HepG2 (cell line): Measurements from ENCODE around the gene CRNKL1. TPM values are rescaled to one million over a fixed set of nuclear protein-coding genes. Genes with fewer than 3 reads are reported as not detected.

Experiments
- ATAC-seq: fragments of 200-7000 bp; cut with Tn5 transposase; 3 replicates; pipeline ENCODE4 v1.9.1; 2020; ENCODE audit warnings: mild to moderate bottlenecking, moderate library complexity
- BruUV-seq: library from RNA; stranded (reverse); fragments of 400-500 nt; replicated peaks from 2 replicates; lab custom pipeline; 2021; lab: Mats Ljungman, UMichigan
- CTCF ChIA-PET: fragments of 300-600 bp; formaldehyde crosslinking; extraction: SDS; loops from one replicate; lab custom pipeline; 2021; ENCODE audit warnings: low total read pairs, inconsistent platforms, low intra/inter-chr PET ratio; lab: Yijun Ruan, JAX
- POLR2A ChIA-PET: fragments of 350-600 bp; sonication (Branson Sonifier 250); formaldehyde crosslinking; loops from one replicate; lab custom pipeline; 2020; ENCODE audit warnings: antibody characterized with exemption, inconsistent platforms; lab: Yijun Ruan, JAX
- DNase-seq: peaks from one replicate; pipeline ENCODE4 v3.0.0-alpha.2; 2015; ENCODE audit warnings: low spot score
- FAIRE-seq: peaks from 3 replicates; lab custom pipeline; 2011; peaks lifted over from hg19 to GRCh38; lab: Jason Lieb, UNC
- H2AFZ ChIP-seq: one replicate; pipeline ENCODE4 v1.6.1; 2011; ENCODE audit warnings: low read length, inconsistent platforms
- H3K27ac ChIP-seq: fragments of 300-600 bp; 3 replicates; pipeline ENCODE4 v1.8.0; 2011; ENCODE audit warnings: mixed run types, mild to moderate bottlenecking, mixed read lengths, low read length, inconsistent platforms; ENCODE audit not compliant: insufficient read depth; ENCODE audit errors: extremely low read length
- H3K27me3 ChIP-seq, 2 experiments: fragments of 200-600 bp in 1 of 2; 2 replicates in 1 of 2; 3 replicates in 1 of 2; pipeline versions ENCODE4 v1.6.0 to v1.8.0; 2011; ENCODE audit warnings: low read length in 2 of 2, mild to moderate bottlenecking in 2 of 2, moderate library complexity in 2 of 2, inconsistent platforms in 1 of 2; ENCODE audit not compliant: insufficient read depth in 2 of 2, control insufficient read depth in 1 of 2
- H3K36me3 ChIP-seq, 2 experiments: fragments of 200-600 bp in 1 of 2; replicated peaks in 1 of 2; 2 replicates in 1 of 2; 3 replicates in 1 of 2; pipeline versions ENCODE4 v1.5.1 to v1.8.0; 2011; ENCODE audit warnings: low read length in 2 of 2, inconsistent platforms in 1 of 2; ENCODE audit not compliant: insufficient read depth in 2 of 2, control insufficient read depth in 1 of 2
- H3K4me1 ChIP-seq: 2 replicates; pipeline ENCODE4 v1.5.1; 2012; ENCODE audit warnings: low read length, inconsistent platforms; ENCODE audit not compliant: insufficient read depth
- H3K4me2 ChIP-seq: 2 replicates; pipeline ENCODE4 v1.6.0; 2011; ENCODE audit warnings: low read depth, low read length, inconsistent platforms
- H3K4me3 ChIP-seq, 3 experiments: fragments of 200-600 bp in 1 of 3; sonication (generic), shearing (Covaris generic) in 1 of 3; replicated peaks in 1 of 3; 2 replicates each; pipeline ENCODE4 v1.5.1; 2011 to 2016; ENCODE audit warnings: low read length in 3 of 3, inconsistent platforms in 2 of 3, low read depth in 2 of 3, mild to moderate bottlenecking in 2 of 3, control low read depth in 1 of 3, mixed read lengths in 1 of 3; ENCODE audit not compliant: insufficient read depth in 1 of 3
- H3K79me2 ChIP-seq: one replicate; pipeline ENCODE4 v1.6.1; 2011; ENCODE audit warnings: low read length, inconsistent platforms; ENCODE audit not compliant: insufficient read depth
- H3K9ac ChIP-seq: 2 replicates; pipeline ENCODE4 v1.6.0; 2011; ENCODE audit warnings: mild to moderate bottlenecking, low read depth, low read length, inconsistent platforms; ENCODE audit not compliant: insufficient read depth
- H3K9me3 ChIP-seq: 2 replicates; pipeline ENCODE4 v1.5.1; 2012; ENCODE audit warnings: mild to moderate bottlenecking, low read length
- H4K20me1 ChIP-seq: 2 replicates; pipeline ENCODE4 v1.6.0; 2011; ENCODE audit warnings: inconsistent platforms, mild to moderate bottlenecking, low read length, moderate library complexity; ENCODE audit not compliant: insufficient read depth
- BATF2 ChIP-seq: sonication (generic); formaldehyde crosslinking; IDR thresholded peaks from 2 replicates; pipeline ENCODE4 v1.8.0; 2022; ENCODE audit warnings: mild to moderate bottlenecking, missing genetic modification reagents, moderate library complexity
- HDAC1 ChIP-seq: sonication (generic); formaldehyde crosslinking; IDR thresholded peaks from 2 replicates; pipeline ENCODE4 v1.5.1; 2020; ENCODE audit warnings: mild to moderate bottlenecking, missing genetic modification reagents
- MAZ ChIP-seq, 2 experiments: sonication (generic) in 1 of 2; formaldehyde crosslinking in 1 of 2; IDR thresholded peaks; 2 replicates each; pipeline versions ENCODE4 v1.5.0 to v1.6.1; 2012 to 2020; ENCODE audit warnings: low read depth in 2 of 2, mild to moderate bottlenecking in 2 of 2, borderline replicate concordance in 1 of 2, improper control_type of control experiment in 1 of 2, low read length in 1 of 2, missing genetic modification reagents in 1 of 2, moderate library complexity in 1 of 2
- MYPOP ChIP-seq: sonication (generic); formaldehyde crosslinking; IDR thresholded peaks from 2 replicates; pipeline ENCODE4 v1.8.1; 2023; ENCODE audit warnings: mild to moderate bottlenecking, moderate library complexity, missing genetic modification reagents
- NRL ChIP-seq: sonication (generic); formaldehyde crosslinking; IDR thresholded peaks from 2 replicates; pipeline ENCODE4 v1.5.0; 2020; ENCODE audit warnings: missing genetic modification reagents, mild to moderate bottlenecking, moderate library complexity, borderline replicate concordance
- TAF15 ChIP-seq: fragments of 200-400 bp; formaldehyde crosslinking; IDR thresholded peaks from one replicate; pipeline ENCODE4 v1.6.1; 2018; ENCODE audit warnings: mild to moderate bottlenecking, low read depth, low read length; ENCODE audit not compliant: poor library complexity, severe bottlenecking
- ZBTB38 ChIP-seq: sonication (generic); formaldehyde crosslinking; IDR thresholded peaks from 2 replicates; pipeline ENCODE4 v1.5.1; 2020; ENCODE audit warnings: mild to moderate bottlenecking, missing genetic modification reagents
- ZFP1 ChIP-seq: IDR thresholded peaks from 2 replicates; pipeline ENCODE4 v1.6.1; 2016
- ZNF414 ChIP-seq: sonication (generic); formaldehyde crosslinking; IDR thresholded peaks from 2 replicates; pipeline ENCODE4 v1.5.0; 2020; ENCODE audit warnings: missing genetic modification reagents
- ZNF484 ChIP-seq: sonication (generic); formaldehyde crosslinking; IDR thresholded peaks from 2 replicates; pipeline ENCODE4 v1.5.1; 2020; ENCODE audit warnings: mild to moderate bottlenecking, low read depth, missing genetic modification reagents, borderline replicate concordance
- ZNF513 ChIP-seq: sonication (generic); formaldehyde crosslinking; conservative IDR thresholded peaks from 2 replicates; pipeline ENCODE4 v1.5.0; 2020; ENCODE audit warnings: missing genetic modification reagents
- WGBS: methylation state at CpG from one replicate; pipeline ENCODE4 v1.1.6; 2017; ENCODE audit warnings: low lambda C conversion rate; 5-methylcytosine and 5-hydroxymethylcytosine counted together
- in situ Hi-C: cut with HindIII; loops from 2 replicates; pipeline ENCODE4 v1.10.0; 2017; ENCODE audit warnings: low pct_unique_long_range_greater_than_20kb; ENCODE audit not compliant: extremely low pct_ligation_motif_present
- intact Hi-C: fragments of 100-400 bp; cut with micrococcal nuclease; formaldehyde crosslinking; loops from one replicate; pipeline ENCODE4 v1.10.0; 2022; ENCODE audit not compliant: unreplicated experiment
- polyA plus RNA-seq, 8 experiments: library from polyadenylated mRNA; depleted of rRNA in 3 of 8; stranded (reverse) in 7 of 8; unstranded in 1 of 8; fragments of >200 nt; fragmentation: Illumina TruSeq in 4 of 8; extraction: Trizol in 4 of 8; gene quantifications; 2 replicates each; pipeline versions ENCODE4 v1.2.1 to v1.2.3, GENCODE V29; 2011 to 2016; ENCODE audit warnings: low read depth in 4 of 8, missing spikeins in 1 of 8, mixed read lengths in 1 of 8; ENCODE audit not compliant: insufficient read depth in 1 of 8
- total RNA-seq, 5 experiments: library from RNA; depleted of rRNA; stranded (reverse); fragments of >200 nt; fragmentation: Illumina TruSeq; extraction: Trizol; gene quantifications; 2 replicates each; pipeline ENCODE4 v1.2.3, GENCODE V29; 2016; ENCODE audit warnings: low read depth in 1 of 5

Gene CRNKL1
- total and polyA plus RNA-seq, 2 of the 13 experiments (the other 11 are each of a cell fraction or from before 2014, with no cell fraction given): 12.3 to 64.5 TPM

- TF ChIP-seq NRL (CRISPR knock-in tag): no peak
- TF ChIP-seq HDAC1 (CRISPR knock-in tag): no peak
- TF ChIP-seq ZNF484 (CRISPR knock-in tag): no peak
- TF ChIP-seq ZBTB38 (CRISPR knock-in tag): no peak
Measured at GRCh38 chr20:19987046-19987445, 65.2 kb downstream of the CRNKL1 start (continued).

DNA sequence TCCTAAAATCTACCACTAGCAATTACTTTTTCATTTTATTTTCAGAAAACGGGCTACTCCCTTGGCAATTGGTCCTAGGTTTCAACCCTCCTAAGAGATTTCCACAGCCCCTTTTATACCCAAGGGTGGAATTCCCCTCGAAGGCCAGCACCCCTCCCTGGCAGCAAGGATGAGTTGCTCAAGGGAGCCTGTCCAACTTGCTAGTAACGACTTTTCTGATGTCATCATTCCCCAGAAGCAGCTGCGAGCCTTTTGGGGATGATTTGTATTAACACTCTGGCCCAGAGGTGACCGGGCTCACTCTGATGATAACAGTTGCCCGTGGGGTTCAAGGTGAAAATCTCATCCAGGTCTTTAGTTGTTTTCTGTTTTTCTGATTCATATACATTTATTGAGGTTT is 65.8 kb downstream of the CRNKL1 start:
- Histone ChIP-seq H3K27me3 (no peaks in the 10 kb centered on the region), H3K9ac (no peak overlapping the region), H3K79me2 (no peaks in the 10 kb centered on the region), H2AFZ (no peak overlapping the region), H3K27ac (no peak overlapping the region), H3K9me3 (no peaks in the 10 kb centered on the region), H3K4me1 (peaks cover 15% of the 10 kb centered on the region), H3K36me3 (no peaks in the 10 kb centered on the region), H3K4me2 (no peak overlapping the region), H3K4me3 (no peak overlapping the region), H4K20me1 (no peaks in the 10 kb centered on the region)
- CTCF ChIA-PET: no interaction called here
- POLR2A ChIA-PET: no interaction called here
- WGBS: 72% methylated on average over 6 of the region's 6 CpGs
- FAIRE-seq (no peak), ATAC-seq (no peak), DNase-seq (no peak)
- no TSS peak for BruUV-seq
- in situ Hi-C loops: no loop called here
- TF ChIP-seq MYPOP (CRISPR knock-in tag) (no peak), ZNF513 (no peak), ZFP1 (no peak), MAZ (IDR thresholded peaks at IDR 0.05; ENCODE audit: borderline replicate concordance, low read depth, low read length) (no peak), MAZ (CRISPR knock-in tag; IDR thresholded peaks at IDR 0.05; ENCODE audit: low read depth) (no peak), ZNF414 (no peak), TAF15 (no peak), BATF2 (CRISPR knock-in tag) (no peak)
- intact Hi-C loops: no loop called here
